Astrocyte (in vitro differentiated cells and primary cell): ENCODE results near the gene SDK1. TPM values are rescaled to one million over a fixed set of nuclear protein-coding genes. Genes with fewer than 3 reads are reported as not detected.
A peak's percentile ranks its signal among the peaks of the same experiment; 100 is the strongest.

Source experiments
- DNase-seq: peaks from one replicate; pipeline ENCODE4 v3.0.0-alpha.2; 2010; ENCODE audit warnings: low read depth
- FAIRE-seq: peaks from 2 replicates; lab custom pipeline; 2011; peaks lifted over from hg19 to GRCh38; lab: Jason Lieb, UNC
- H2AFZ ChIP-seq: 2 replicates; pipeline ENCODE4 v1.6.0; 2012; ENCODE audit warnings: low read depth, low read length, inconsistent platforms
- H3K27ac ChIP-seq: 2 replicates; pipeline ENCODE4 v1.5.1; 2011; ENCODE audit warnings: low read depth, low read length, inconsistent platforms
- H3K27me3 ChIP-seq: 2 replicates; pipeline ENCODE4 v1.6.0; 2011; ENCODE audit warnings: low read length, inconsistent platforms; ENCODE audit not compliant: insufficient read depth
- H3K36me3 ChIP-seq: 2 replicates; pipeline ENCODE4 v1.5.1; 2011; ENCODE audit warnings: low read length, inconsistent platforms; ENCODE audit not compliant: insufficient read depth
- H3K4me1 ChIP-seq: 2 replicates; pipeline ENCODE4 v1.5.1; 2011; ENCODE audit warnings: low read length, inconsistent platforms; ENCODE audit not compliant: insufficient read depth
- H3K4me2 ChIP-seq: 2 replicates; pipeline ENCODE4 v1.6.0; 2012; ENCODE audit warnings: low read length, inconsistent platforms
- H3K4me3 ChIP-seq: 2 replicates; pipeline ENCODE4 v1.5.1; 2011; ENCODE audit warnings: low read depth, mild to moderate bottlenecking, low read length, inconsistent platforms; ENCODE audit not compliant: insufficient read depth
- H3K79me2 ChIP-seq: 2 replicates; pipeline ENCODE4 v1.6.0; 2012; ENCODE audit warnings: mild to moderate bottlenecking, low read length, inconsistent platforms; ENCODE audit not compliant: insufficient read depth
- H3K9ac ChIP-seq: 2 replicates; pipeline ENCODE4 v1.6.0; 2012; ENCODE audit warnings: mild to moderate bottlenecking, low read length, inconsistent platforms
- H3K9me3 ChIP-seq: 2 replicates; pipeline ENCODE4 v1.5.1; 2012; ENCODE audit warnings: low read depth, mild to moderate bottlenecking, low read length, inconsistent platforms; ENCODE audit not compliant: insufficient read depth
- H4K20me1 ChIP-seq: 2 replicates; pipeline ENCODE4 v1.6.0; 2012; ENCODE audit warnings: low read length, inconsistent platforms; ENCODE audit not compliant: insufficient read depth
- H3K27ac Mint-ChIP-seq: one replicate; pipeline ENCODE4 v1.8.0; 2021; ENCODE audit warnings: mild to moderate bottlenecking, mixed read lengths; ENCODE audit not compliant: unreplicated experiment
- H3K27me3 Mint-ChIP-seq: one replicate; pipeline ENCODE4 v1.8.0; 2021; ENCODE audit warnings: low read depth, mixed read lengths; ENCODE audit not compliant: unreplicated experiment
- H3K36me3 Mint-ChIP-seq: one replicate; pipeline ENCODE4 v1.8.0; 2021; ENCODE audit warnings: low read depth, mixed read lengths; ENCODE audit not compliant: unreplicated experiment
- H3K4me1 Mint-ChIP-seq: one replicate; pipeline ENCODE4 v1.8.0; 2021; ENCODE audit warnings: low read depth, mixed read lengths; ENCODE audit not compliant: unreplicated experiment
- H3K4me3 Mint-ChIP-seq: one replicate; pipeline ENCODE4 v1.8.0; 2021; ENCODE audit warnings: mild to moderate bottlenecking, moderate library complexity, mixed read lengths; ENCODE audit not compliant: unreplicated experiment
- H3K9me3 Mint-ChIP-seq: one replicate; pipeline ENCODE4 v1.8.0; 2021; ENCODE audit warnings: mild to moderate bottlenecking, mixed read lengths; ENCODE audit not compliant: unreplicated experiment
- EZH2 ChIP-seq: IDR thresholded peaks from 2 replicates; pipeline ENCODE4 v1.6.1; 2012; ENCODE audit warnings: mild to moderate bottlenecking, low read length, inconsistent platforms; ENCODE audit not compliant: insufficient read depth
- total RNA-seq: library from RNA; stranded (reverse); gene quantifications from 2 replicates; pipeline ENCODE4 v1.2.1, GENCODE V29; 2021
- TF ChIP-seq, protein P1 (sequence below): IDR thresholded peaks from 2 replicates; pipeline ENCODE4 v1.5.1; 2011; ENCODE audit warnings: low read depth, mild to moderate bottlenecking, inconsistent platforms, low read length, moderate library complexity; ENCODE audit not compliant: insufficient read depth

Gene SDK1
- total RNA-seq, 1 donor from 2014 or later: 4.2 TPM

DNA sequence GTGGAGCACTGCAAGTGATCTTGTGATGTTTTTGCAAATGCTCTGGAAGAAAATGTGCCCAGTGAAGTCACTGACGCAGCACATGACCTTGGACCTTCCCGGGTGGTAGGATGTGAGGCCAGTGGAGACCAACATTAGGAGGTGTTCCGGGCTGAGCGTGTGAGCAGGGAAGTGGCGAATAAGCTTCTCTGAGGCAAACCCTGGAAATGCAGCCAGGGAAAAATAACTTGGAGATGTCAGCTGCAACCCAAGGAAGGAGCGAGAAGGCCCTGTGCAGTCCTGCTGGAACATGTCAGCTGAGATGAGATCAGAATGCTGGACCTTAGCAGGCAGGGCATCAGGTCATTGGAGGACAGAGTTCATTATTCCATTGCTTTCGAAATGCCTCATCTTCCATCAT lies 18.6 kb upstream of the SDK1 start:
- H3K27ac ChIP-seq: no peak overlapping the region
- FAIRE-seq (no peak), DNase-seq (no peak)
- H3K4me1 Mint-ChIP-seq: no peaks in the 10 kb centered on the region
- H3K9ac ChIP-seq: no peak overlapping the region
- H3K9me3 ChIP-seq: no peaks in the 10 kb centered on the region
- H3K27ac Mint-ChIP-seq: no peak overlapping the region
- no peaks in the 10 kb centered on the region for H3K27me3 ChIP-seq
- H2AFZ ChIP-seq: no peak overlapping the region
- H3K36me3 ChIP-seq: no peaks in the 10 kb centered on the region
- H3K36me3 Mint-ChIP-seq: no peaks in the 10 kb centered on the region
- H3K27me3 Mint-ChIP-seq: peaks cover 27% of the 10 kb centered on the region
- H4K20me1 ChIP-seq: no peaks in the 10 kb centered on the region
- H3K4me2 ChIP-seq: no peak overlapping the region
- no peaks in the 10 kb centered on the region for H3K4me1 ChIP-seq
- H3K4me3 Mint-ChIP-seq: no peak overlapping the region
- TF ChIP-seq, protein P1, sequence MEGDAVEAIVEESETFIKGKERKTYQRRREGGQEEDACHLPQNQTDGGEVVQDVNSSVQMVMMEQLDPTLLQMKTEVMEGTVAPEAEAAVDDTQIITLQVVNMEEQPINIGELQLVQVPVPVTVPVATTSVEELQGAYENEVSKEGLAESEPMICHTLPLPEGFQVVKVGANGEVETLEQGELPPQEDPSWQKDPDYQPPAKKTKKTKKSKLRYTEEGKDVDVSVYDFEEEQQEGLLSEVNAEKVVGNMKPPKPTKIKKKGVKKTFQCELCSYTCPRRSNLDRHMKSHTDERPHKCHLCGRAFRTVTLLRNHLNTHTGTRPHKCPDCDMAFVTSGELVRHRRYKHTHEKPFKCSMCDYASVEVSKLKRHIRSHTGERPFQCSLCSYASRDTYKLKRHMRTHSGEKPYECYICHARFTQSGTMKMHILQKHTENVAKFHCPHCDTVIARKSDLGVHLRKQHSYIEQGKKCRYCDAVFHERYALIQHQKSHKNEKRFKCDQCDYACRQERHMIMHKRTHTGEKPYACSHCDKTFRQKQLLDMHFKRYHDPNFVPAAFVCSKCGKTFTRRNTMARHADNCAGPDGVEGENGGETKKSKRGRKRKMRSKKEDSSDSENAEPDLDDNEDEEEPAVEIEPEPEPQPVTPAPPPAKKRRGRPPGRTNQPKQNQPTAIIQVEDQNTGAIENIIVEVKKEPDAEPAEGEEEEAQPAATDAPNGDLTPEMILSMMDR: no peak
- H3K9me3 Mint-ChIP-seq: peaks cover 6% of the 10 kb centered on the region
- no peak overlapping the region for H3K4me3 ChIP-seq
- no peaks in the 10 kb centered on the region for H3K79me2 ChIP-seq

DNA sequence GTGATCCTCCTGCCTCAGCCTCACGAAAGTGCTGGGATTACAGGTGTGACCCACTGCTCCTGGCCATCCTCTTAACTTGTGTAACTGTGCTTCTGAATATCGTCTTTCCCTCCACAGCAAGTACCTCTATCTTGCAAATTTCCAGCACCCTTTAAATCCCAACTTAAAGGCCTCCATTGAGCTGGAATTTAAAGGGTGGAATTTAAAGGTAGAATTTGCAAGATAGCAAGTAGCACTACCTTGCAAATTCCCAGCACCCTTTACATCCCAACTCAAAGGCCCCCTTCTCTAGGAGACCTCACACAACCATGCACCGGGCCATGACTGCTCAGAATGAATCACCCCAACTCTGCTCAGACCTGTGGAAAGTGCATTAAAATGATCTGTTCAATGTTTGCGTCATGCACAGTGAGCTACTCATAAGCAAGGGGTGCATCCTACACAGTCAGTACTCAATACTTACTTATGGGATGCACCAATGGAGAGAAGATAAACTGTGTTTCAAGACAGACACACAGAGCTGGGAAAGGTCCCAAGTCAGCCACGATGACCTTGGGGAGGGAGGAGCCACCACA lies 17.8 kb upstream of the SDK1 start:
- H2AFZ ChIP-seq: peak overlapping the region; percentile 41

GRCh38 chr7:3285652-3286051 lies 15.4 kb upstream of the SDK1 start:
- Histone ChIP-seq H3K79me2 (no peaks in the 10 kb centered on the region), H3K9me3 (no peaks in the 10 kb centered on the region), H3K4me2 (no peak overlapping the region), H3K4me1 (no peaks in the 10 kb centered on the region), H3K9ac (no peak overlapping the region), H4K20me1 (no peaks in the 10 kb centered on the region), H3K36me3 (no peaks in the 10 kb centered on the region), H3K27me3 (no peaks in the 10 kb centered on the region), H3K4me3 (no peak overlapping the region), H3K27ac (no peak overlapping the region), H2AFZ (no peak overlapping the region)
- Mint-ChIP-seq H3K27me3 (peaks cover 15% of the 10 kb centered on the region), H3K4me3 (no peak overlapping the region), H3K9me3 (peaks cover 16% of the 10 kb centered on the region), H3K27ac (no peak overlapping the region), H3K4me1 (no peaks in the 10 kb centered on the region), H3K36me3 (no peaks in the 10 kb centered on the region)
- TF ChIP-seq, protein P1: no peak
- TF ChIP-seq EZH2: no peak
- FAIRE-seq (no peak), DNase-seq (no peak)

More for the DNA sequence above, 17.8 kb upstream of the SDK1 start:
- Histone ChIP-seq H4K20me1 (no peaks in the 10 kb centered on the region), H3K27me3 (no peaks in the 10 kb centered on the region), H3K27ac (no peak overlapping the region), H3K9me3 (no peaks in the 10 kb centered on the region), H3K36me3 (no peaks in the 10 kb centered on the region), H3K4me3 (no peak overlapping the region), H3K4me2 (no peak overlapping the region), H3K9ac (no peak overlapping the region), H3K79me2 (no peaks in the 10 kb centered on the region), H3K4me1 (no peaks in the 10 kb centered on the region)
- no peak for FAIRE-seq
- H3K4me1 Mint-ChIP-seq: no peaks in the 10 kb centered on the region
- peaks cover 27% of the 10 kb centered on the region for H3K27me3 Mint-ChIP-seq
- TF ChIP-seq EZH2: no peak
- TF ChIP-seq, protein P1: no peak
- H3K9me3 Mint-ChIP-seq: peaks cover 10% of the 10 kb centered on the region
- no peaks in the 10 kb centered on the region for H3K36me3 Mint-ChIP-seq
- H3K4me3 Mint-ChIP-seq: no peak overlapping the region
- DNase-seq: peak; percentile 12
- no peak overlapping the region for H3K27ac Mint-ChIP-seq
